GM21825 (cell line): ENCODE data around the gene MBD3L3.
"Not testable (repeated sequence)": the region's sequence is repeated elsewhere in the genome, so short reads cannot be mapped to it uniquely, and the experiment has no call there.

Experiments
- ATAC-seq: cut with Tn5 transposase; IDR thresholded peaks from one replicate; pipeline ENCODE4 v1.9.1; 2021; ENCODE audit warnings: mild to moderate bottlenecking, moderate library complexity; ENCODE audit not compliant: unreplicated experiment

The MBD3L3 gene

GRCh38 chr19:7058576-7058975 lies at the start of gene MBD3L3:
Gene MBD3L3 (minus strand): TSS chr19:7058676. CDS start chr19:7058605, 71 bp downstream.
- ATAC-seq, result not testable (repeated sequence)

- ATAC-seq, result no peak
Observed at GRCh38 chr19:7106711-7107657, 48.5 kb upstream of the MBD3L3 start.

GRCh38 chr19:7104747-7105447 lies 46.4 kb upstream of the MBD3L3 start:
- ATAC-seq, result no peak

GRCh38 chr19:7101498-7102253 lies 43.2 kb upstream of the MBD3L3 start:
- ATAC-seq, result no peak

- no peak for ATAC-seq
Observed at GRCh38 chr19:7099597-7099921, 41.1 kb upstream of the MBD3L3 start.

- ATAC-seq, result peak; percentile 80
Observed at GRCh38 chr19:7098701-7099596, 40.5 kb upstream of the MBD3L3 start.

- no peak for ATAC-seq
Observed at GRCh38 chr19:7098096-7098495, 39.6 kb upstream of the MBD3L3 start.

GRCh38 chr19:7088999-7089398 lies 30.5 kb upstream of the MBD3L3 start:
- ATAC-seq, result no peak

GRCh38 chr19:7083076-7083956 lies 24.8 kb upstream of the MBD3L3 start:
- no peak for ATAC-seq

- ATAC-seq, result no peak
Observed at GRCh38 chr19:7078008-7078407, 19.5 kb upstream of the MBD3L3 start.

GRCh38 chr19:7076151-7076550 lies 17.7 kb upstream of the MBD3L3 start:
- ATAC-seq, result no peak

- no peak for ATAC-seq
Observed at GRCh38 chr19:7074705-7075282, 16.3 kb upstream of the MBD3L3 start.

- no peak for ATAC-seq
Observed at GRCh38 chr19:7072541-7072940, 14.1 kb upstream of the MBD3L3 start.

GRCh38 chr19:7069904-7070226 lies 11.4 kb upstream of the MBD3L3 start:
- ATAC-seq, result peak; percentile 25

GRCh38 chr19:7069042-7069903 lies 10.8 kb upstream of the MBD3L3 start, which contains the start of gene ZNF557:
Gene ZNF557 (plus strand): TSS chr19:7069703. CDS start chr19:7075075, 5,372 bp downstream.
- peak; percentile 92 for ATAC-seq

GRCh38 chr19:7068599-7068998 lies 10.1 kb upstream of the MBD3L3 start:
- no peak for ATAC-seq

GRCh38 chr19:7067716-7068115 lies 9.2 kb upstream of the MBD3L3 start:
- ATAC-seq, result no peak

- not testable (repeated sequence) for ATAC-seq
Observed at GRCh38 chr19:7067122-7067521, 8.6 kb upstream of the MBD3L3 start.
